MM.1S (cell line): ENCODE results near the gene CLN6.
"Not testable (repeated sequence)": the region's sequence is repeated elsewhere in the genome, so short reads cannot be mapped to it uniquely, and the experiment has no call there.

Source experiments
- DNase-seq: peaks from one replicate; pipeline ENCODE4 v3.0.0-alpha.2; 2015
- H2AFZ ChIP-seq: fragments of 300-600 bp; sonication (generic); 2 replicates; pipeline ENCODE4 v1.6.0; 2016; ENCODE audit warnings: antibody characterized with exemption, low read length
- H3F3A ChIP-seq: fragments of 300-600 bp; sonication (generic); 2 replicates; pipeline ENCODE4 v1.6.1; 2016; ENCODE audit warnings: mild to moderate bottlenecking, antibody characterized with exemption, low read length, moderate library complexity, mixed read lengths; ENCODE audit not compliant: insufficient read depth
- H3K27ac ChIP-seq: fragments of 300-600 bp; sonication (generic); 2 replicates; pipeline ENCODE4 v1.5.1; 2016; ENCODE audit warnings: mild to moderate bottlenecking, low read length
- H3K27me3 ChIP-seq: fragments of 300-600 bp; sonication (generic); replicated peaks from 2 replicates; pipeline ENCODE4 v1.6.0; 2016; ENCODE audit warnings: low read length; ENCODE audit not compliant: insufficient read depth
- H3K36me3 ChIP-seq: fragments of 300-600 bp; sonication (generic); replicated peaks from 2 replicates; pipeline ENCODE4 v1.6.1; 2016; ENCODE audit warnings: mild to moderate bottlenecking, low read length, mixed read lengths; ENCODE audit not compliant: insufficient read depth
- H3K4me1 ChIP-seq: fragments of 300-600 bp; sonication (generic); 2 replicates; pipeline ENCODE4 v1.6.1; 2016; ENCODE audit warnings: low read length, mixed read lengths
- H3K4me2 ChIP-seq: fragments of 300-600 bp; sonication (generic); 2 replicates; pipeline ENCODE4 v1.6.0; 2016; ENCODE audit warnings: low read depth, low read length
- H3K4me3 ChIP-seq: fragments of 300-600 bp; sonication (generic); 2 replicates; pipeline ENCODE4 v1.5.1; 2016; ENCODE audit warnings: low read length, mixed read lengths
- H3K79me2 ChIP-seq: fragments of 300-600 bp; sonication (generic); 2 replicates; pipeline ENCODE4 v1.6.1; 2016; ENCODE audit warnings: mixed run types, low read length, mixed read lengths
- H3K9ac ChIP-seq: fragments of 300-600 bp; sonication (generic); 2 replicates; pipeline ENCODE4 v1.6.1; 2016; ENCODE audit warnings: low read length, mixed read lengths
- H3K9me2 ChIP-seq: fragments of 300-600 bp; sonication (generic); replicated peaks from 2 replicates; pipeline ENCODE4 v1.6.1; 2016; ENCODE audit warnings: mild to moderate bottlenecking, low read length, mixed read lengths; ENCODE audit not compliant: insufficient read depth
- H3K9me3 ChIP-seq: fragments of 300-600 bp; sonication (generic); replicated peaks from 2 replicates; pipeline ENCODE4 v1.6.1; 2016; ENCODE audit warnings: mild to moderate bottlenecking, low read length, mixed read lengths; ENCODE audit not compliant: insufficient read depth
- H4K20me1 ChIP-seq: fragments of 300-600 bp; sonication (generic); 2 replicates; pipeline ENCODE4 v1.6.1; 2016; ENCODE audit warnings: mild to moderate bottlenecking, low read length, moderate library complexity, mixed read lengths; ENCODE audit not compliant: insufficient read depth
- EZH2 ChIP-seq: fragments of 300-600 bp; sonication (generic); optimal IDR thresholded peaks from 2 replicates; pipeline ENCODE3; 2017; ENCODE audit warnings: low read depth, mild to moderate bottlenecking, antibody characterized with exemption, low read length, mixed read lengths
- EZH2phosphoT487 ChIP-seq: fragments of 300-600 bp; sonication (generic); IDR thresholded peaks from 2 replicates; pipeline ENCODE4 v1.6.1; 2018; ENCODE audit warnings: antibody characterized with exemption, low read length
- TF ChIP-seq, protein P1 (sequence below): fragments of 300-600 bp; sonication (generic); IDR thresholded peaks from 2 replicates; pipeline ENCODE4 v1.5.1; 2016; ENCODE audit warnings: antibody characterized with exemption, low read length, mixed read lengths

The CLN6 gene

DNA sequence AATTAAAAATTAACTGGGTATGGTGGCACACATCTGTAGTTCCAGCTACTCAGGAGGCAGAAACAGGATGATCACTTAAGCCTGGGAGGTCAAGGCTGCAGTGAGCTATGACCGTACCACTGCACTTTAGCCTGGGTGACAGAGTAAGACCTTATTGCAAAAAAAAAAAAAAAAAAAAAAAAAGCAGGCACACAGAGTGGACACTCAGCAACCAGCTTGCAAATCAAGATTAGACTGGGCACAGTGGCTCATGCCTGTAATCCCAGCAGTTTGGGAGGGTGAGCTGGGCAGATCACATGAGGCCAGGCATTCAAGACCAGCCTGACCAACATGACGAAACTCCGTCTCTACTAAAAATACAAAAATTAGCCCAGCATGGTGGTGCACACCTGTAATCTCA is 5.4 kb downstream of the CLN6 start:
- peaks cover 40% of the 10 kb centered on the region for H3F3A ChIP-seq
- peaks cover 5% of the 10 kb centered on the region; the same call in 1 of the 2 replicates for H3K36me3 ChIP-seq
- no peak overlapping the region for H3K4me3 ChIP-seq
- no peak overlapping the region for H2AFZ ChIP-seq
- peaks cover 31% of the 10 kb centered on the region for H3K4me1 ChIP-seq
- H3K79me2 ChIP-seq = peaks cover 95% of the 10 kb centered on the region
- no peak overlapping the region for H3K9ac ChIP-seq
- H4K20me1 ChIP-seq = peaks cover 14% of the 10 kb centered on the region
- no peak for TF ChIP-seq EZH2phosphoT487
- TF ChIP-seq, protein P1, sequence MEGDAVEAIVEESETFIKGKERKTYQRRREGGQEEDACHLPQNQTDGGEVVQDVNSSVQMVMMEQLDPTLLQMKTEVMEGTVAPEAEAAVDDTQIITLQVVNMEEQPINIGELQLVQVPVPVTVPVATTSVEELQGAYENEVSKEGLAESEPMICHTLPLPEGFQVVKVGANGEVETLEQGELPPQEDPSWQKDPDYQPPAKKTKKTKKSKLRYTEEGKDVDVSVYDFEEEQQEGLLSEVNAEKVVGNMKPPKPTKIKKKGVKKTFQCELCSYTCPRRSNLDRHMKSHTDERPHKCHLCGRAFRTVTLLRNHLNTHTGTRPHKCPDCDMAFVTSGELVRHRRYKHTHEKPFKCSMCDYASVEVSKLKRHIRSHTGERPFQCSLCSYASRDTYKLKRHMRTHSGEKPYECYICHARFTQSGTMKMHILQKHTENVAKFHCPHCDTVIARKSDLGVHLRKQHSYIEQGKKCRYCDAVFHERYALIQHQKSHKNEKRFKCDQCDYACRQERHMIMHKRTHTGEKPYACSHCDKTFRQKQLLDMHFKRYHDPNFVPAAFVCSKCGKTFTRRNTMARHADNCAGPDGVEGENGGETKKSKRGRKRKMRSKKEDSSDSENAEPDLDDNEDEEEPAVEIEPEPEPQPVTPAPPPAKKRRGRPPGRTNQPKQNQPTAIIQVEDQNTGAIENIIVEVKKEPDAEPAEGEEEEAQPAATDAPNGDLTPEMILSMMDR = no peak
- TF ChIP-seq EZH2 = no peak
- DNase-seq = no peak
- no peak overlapping the region; the same call in 1 of the 2 replicates for H3K27ac ChIP-seq
- H3K9me2 ChIP-seq = no peaks in the 10 kb centered on the region
- no peaks in the 10 kb centered on the region for H3K9me3 ChIP-seq
- peak overlapping the region; percentile 59; the same call in 1 of the 2 replicates for H3K4me2 ChIP-seq
- H3K27me3 ChIP-seq = no peaks in the 10 kb centered on the region

DNA sequence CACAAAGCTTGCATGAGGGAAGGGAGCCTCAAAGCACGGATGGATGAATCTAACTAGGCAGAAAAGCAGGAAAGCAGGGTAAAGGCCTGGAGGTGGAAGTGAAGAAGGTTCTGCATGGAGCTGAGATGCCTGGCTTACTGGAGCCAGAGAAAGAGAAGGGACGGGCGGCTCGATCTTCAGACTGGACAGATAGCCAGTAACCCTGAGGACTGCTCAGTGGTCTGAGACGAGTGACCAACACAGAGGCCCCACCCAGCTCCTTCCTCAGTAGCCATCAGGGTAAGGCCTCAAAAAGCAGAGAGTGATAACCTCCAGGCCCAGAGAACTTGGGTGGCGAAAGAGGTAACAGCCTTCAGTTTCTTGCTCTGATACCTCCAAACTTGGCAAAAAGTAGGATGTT is 6.4 kb downstream of the CLN6 start:
- Histone ChIP-seq H3K9ac (no peak overlapping the region), H3K36me3 (peaks cover 9% of the 10 kb centered on the region; the same call in 1 of the 2 replicates), H3K27ac (no peak overlapping the region), H2AFZ (no peak overlapping the region), H4K20me1 (peaks cover 19% of the 10 kb centered on the region), H3K79me2 (peaks cover 95% of the 10 kb centered on the region), H3K4me2 (no peak overlapping the region), H3K9me3 (no peaks in the 10 kb centered on the region), H3F3A (peaks cover 31% of the 10 kb centered on the region), H3K4me3 (no peak overlapping the region), H3K27me3 (no peaks in the 10 kb centered on the region), H3K9me2 (no peaks in the 10 kb centered on the region), H3K4me1 (peaks cover 31% of the 10 kb centered on the region)
- TF ChIP-seq, protein P1 = no peak
- TF ChIP-seq EZH2 (no peak), EZH2phosphoT487 (no peak)
- no peak for DNase-seq

DNA sequence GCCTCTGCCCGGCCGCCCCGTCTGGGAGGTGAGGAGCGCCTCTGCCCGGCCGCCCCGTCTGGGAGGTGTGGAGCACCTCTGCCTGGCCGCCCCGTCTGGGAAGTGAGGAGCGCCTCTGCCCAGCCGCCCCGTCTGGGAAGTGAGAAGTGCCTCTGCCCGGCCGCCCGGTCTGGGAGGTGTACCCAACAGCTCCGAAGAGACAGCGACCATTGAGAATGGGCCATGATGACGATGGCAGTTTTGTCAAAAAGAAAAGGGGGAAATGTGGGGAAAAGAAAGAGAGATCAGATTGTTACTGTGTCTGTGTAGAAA is 7.1 kb downstream of the CLN6 start:
- not testable (repeated sequence) for H3K36me3 ChIP-seq, H3K4me2 ChIP-seq

DNA sequence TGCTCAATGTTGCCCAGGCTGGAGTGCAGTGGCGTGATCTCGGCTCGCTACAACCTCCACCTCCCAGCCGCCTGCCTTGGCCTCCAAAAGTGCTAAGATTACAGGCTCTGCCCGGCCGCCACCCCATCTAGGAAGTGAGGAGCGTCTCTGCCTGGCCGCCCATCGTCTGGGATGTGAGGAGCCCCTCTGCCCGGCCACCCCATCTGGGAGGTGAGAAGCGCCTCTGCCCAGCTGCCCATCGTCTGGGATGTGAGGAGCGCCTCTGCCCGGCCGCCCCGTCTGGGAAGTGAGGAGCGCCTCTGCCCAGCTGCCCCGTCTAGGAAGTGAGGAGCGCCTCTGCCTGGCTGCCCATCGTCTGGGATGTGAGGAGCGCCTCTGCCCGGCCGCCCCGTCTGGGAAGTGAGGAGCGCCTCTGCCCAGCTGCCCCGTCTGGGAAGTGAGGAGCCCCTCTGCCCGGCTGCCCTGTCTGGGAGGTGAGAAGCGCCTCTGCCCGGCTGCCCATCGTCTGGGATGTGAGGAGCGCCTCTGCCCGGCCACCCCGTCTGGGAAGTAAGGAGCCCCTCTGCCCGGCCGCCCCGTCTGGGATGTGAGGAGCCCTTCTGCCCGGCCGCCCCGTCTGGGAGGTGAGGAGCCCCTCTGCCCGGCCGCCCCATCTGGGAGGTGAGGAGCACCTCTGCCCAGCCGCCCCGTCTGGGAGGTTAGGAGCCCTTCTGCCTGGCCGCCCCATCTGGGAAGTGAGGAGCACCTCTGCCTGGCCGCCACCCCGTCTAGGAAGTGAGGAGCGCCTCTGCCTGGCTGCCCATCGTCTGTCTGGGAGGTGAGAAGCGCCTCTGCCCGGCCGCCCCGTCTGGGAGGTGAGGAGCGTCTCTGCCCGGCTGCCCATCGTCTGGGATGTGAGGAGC is 7.7 kb downstream of the CLN6 start:
- H3K9me2 ChIP-seq, H3K4me2 ChIP-seq, H2AFZ ChIP-seq, DNase-seq, H3K9ac ChIP-seq, H3K9me3 ChIP-seq, H3K27me3 ChIP-seq, H3K27ac ChIP-seq, H3K4me3 ChIP-seq: not testable (repeated sequence)
- Histone ChIP-seq H3K79me2 (peaks cover 95% of the 10 kb centered on the region), H3K36me3 (peaks cover 13% of the 10 kb centered on the region), H3K4me1 (peaks cover 28% of the 10 kb centered on the region), H4K20me1 (peaks cover 33% of the 10 kb centered on the region), H3F3A (peaks cover 23% of the 10 kb centered on the region)

More for the DNA sequence above, 7.1 kb downstream of the CLN6 start:
- H3K79me2 ChIP-seq = peaks cover 95% of the 10 kb centered on the region
- H3K9me2 ChIP-seq, H3K27ac ChIP-seq, H3K27me3 ChIP-seq, H3K9me3 ChIP-seq, DNase-seq, H2AFZ ChIP-seq, H3K9ac ChIP-seq, H3K4me3 ChIP-seq: not testable (repeated sequence)
- H3K4me1 ChIP-seq = peaks cover 31% of the 10 kb centered on the region
- peaks cover 27% of the 10 kb centered on the region for H4K20me1 ChIP-seq
- peaks cover 24% of the 10 kb centered on the region for H3F3A ChIP-seq
